ENCODE measurements around the gene ZNF474. TPM values are rescaled to one million over a fixed set of nuclear protein-coding genes. Genes with fewer than 3 reads are reported as not detected.

ZNF474 gene
- total and polyA plus RNA-seq, 2 of the 8 experiments (the other 6 are each of a cell fraction or from before 2014, with no cell fraction given): not detected

- TF ChIP-seq CHD7 (IDR thresholded peaks at IDR 0.05; ENCODE audit: insufficient replicate concordance, low read length) (no peak), SP4 (IDR thresholded peaks at IDR 0.05; ENCODE audit: low read length) (no peak), CREB1 (IDR thresholded peaks at IDR 0.05) (no peak), FOSL1 (IDR thresholded peaks at IDR 0.05; ENCODE audit: insufficient read depth, low read depth, low read length) (no peak), CBX5 (IDR thresholded peaks at IDR 0.05; ENCODE audit: low read depth, low read length) (no peak)
Observed at GRCh38 chr5:122154491-122154890, 25.1 kb downstream of the ZNF474 start (continued).

All from H1 (cell line).